Stimulated activated CD4-positive, alpha-beta T cell treated with anti-CD3 and anti-CD28 coated beads, Interleukin-4, amount 100 ng/mL, for 4 hours (primary cell): ENCODE measurements around the gene ZNF775.

Experiments used
- DNase-seq, 2 experiments: peaks; one replicate each; pipeline ENCODE4 v3.0.0-alpha.2; 2020

The ZNF775 gene

DNA sequence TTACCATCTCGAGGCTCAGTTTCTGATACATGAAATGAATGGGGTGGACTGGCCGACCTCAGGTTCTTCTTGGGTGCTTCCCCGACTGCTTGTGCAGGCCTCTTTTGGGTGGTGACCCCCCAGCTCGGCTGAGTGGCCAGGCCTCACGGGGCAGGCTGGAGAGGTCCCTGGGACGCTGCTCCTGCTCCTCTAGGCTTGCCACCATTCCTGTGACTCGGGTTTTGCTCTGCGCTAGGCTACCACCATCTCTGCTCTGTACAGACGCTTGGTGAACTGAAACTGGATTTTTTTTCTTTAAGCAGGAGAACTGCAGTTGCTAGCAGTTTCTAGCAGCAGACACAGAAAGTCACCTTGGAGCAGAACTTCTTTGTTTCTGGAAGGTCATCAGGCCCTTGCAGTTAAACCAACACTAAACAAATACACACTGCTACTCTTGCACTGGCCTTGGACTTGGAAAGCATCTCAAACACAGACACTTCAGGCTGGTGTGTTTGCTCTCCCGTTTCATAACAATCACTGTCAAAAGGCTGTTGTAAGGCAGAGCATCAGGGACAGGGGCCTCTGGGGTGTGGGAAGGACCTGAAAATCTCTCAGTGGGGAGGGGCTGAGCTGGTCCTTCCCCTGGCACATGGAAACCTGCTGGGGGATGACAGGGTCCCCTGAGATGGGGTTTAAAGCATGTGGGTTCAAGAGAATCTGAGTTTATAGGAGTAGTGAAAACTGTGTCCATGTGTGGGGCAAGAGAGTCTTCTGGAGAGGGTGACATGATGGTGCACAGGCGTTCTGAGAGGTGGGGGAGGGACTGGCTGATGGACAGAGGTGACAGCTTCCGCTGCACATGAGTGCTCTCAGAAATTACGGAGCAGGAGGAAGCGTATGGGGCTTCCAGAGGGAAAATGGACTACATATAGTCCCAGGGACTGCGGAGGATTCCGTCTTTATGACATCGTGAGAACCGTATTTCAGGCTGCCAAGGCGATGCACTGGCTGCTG, 36.3 kb downstream of the ZNF775 start:
- DNase-seq: no peak

- no peak for DNase-seq
Measured at GRCh38 chr7:150417239-150417638, 38.1 kb downstream of the ZNF775 start.

- DNase-seq: no peak
Measured at GRCh38 chr7:150417863-150418262, 38.7 kb downstream of the ZNF775 start.

- no peak for DNase-seq
Measured at GRCh38 chr7:150420242-150420641, 41.1 kb downstream of the ZNF775 start.

DNA sequence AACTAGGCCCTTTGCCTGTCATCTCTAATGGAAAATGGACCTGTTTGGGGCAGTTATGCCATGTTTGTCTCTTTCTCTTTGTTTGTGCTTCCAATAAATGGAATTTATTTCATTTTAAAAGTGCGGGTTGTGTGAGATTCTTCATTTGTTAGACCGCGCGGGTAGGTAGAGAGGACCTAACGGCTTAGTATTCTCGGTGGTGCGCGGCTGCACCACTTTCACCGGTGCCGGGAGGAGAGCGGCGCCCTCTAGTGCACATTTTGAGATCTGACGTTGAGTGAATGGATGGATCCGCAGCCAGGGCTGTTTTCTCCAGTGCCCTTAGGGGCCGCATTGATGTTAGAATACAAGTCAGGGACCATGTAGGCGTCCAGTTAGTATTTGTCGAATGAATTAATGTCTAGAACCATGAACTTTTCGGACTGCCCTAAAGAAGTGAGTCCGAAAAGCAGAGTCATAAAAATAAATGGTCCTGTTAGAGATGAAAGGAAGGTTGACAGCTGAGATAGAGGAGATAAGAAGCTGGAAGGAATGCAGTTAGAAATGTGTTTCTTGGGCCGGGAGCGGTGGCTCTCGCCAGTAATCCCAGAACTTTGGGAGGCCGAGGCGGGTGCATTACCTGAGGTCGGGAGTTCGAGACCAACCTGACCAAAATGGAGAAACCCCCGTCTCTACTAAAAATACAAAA, 42.0 kb downstream of the ZNF775 start:
- DNase-seq: peak; percentile 80 to 81

DNA sequence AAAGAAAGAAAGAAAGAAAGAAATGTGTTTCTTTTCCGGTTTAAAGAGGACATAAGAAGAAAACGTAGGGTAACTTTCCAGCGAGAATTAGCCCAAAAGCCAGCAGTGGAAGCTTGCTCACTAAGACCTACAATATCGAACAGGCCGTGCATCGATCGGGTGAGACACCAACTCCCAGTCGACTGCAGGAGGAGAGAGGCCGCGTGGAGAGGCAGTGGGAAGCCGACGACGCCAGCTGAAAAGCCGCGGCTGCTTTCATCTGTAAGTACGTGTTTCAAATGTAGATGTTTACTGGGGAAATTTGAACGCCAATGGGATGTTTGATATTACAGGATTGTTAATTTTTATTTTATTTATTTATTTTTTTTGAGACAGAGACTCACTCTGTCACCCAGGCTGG, 42.7 kb downstream of the ZNF775 start:
- DNase-seq: no peak

DNA sequence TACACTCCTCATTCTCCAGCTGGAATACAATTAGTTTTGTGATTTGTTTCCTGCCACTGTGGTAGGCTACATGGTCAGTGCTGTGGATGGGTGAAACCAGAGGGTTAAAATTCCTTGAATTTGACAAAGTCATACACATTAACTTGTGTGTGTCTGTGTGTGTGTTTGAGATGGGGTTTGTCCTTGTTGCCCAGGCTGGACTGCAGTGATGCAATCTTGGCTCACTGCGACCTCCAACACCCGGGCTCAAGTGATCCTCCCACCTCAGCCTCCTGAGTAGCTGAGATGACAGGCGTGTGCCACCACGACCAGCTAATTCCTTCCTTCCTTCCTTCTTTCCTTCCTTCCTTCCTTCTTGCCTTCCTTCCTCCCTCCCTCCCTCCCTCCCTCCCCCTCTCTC, 46.5 kb downstream of the ZNF775 start:
- no peak for DNase-seq

DNA sequence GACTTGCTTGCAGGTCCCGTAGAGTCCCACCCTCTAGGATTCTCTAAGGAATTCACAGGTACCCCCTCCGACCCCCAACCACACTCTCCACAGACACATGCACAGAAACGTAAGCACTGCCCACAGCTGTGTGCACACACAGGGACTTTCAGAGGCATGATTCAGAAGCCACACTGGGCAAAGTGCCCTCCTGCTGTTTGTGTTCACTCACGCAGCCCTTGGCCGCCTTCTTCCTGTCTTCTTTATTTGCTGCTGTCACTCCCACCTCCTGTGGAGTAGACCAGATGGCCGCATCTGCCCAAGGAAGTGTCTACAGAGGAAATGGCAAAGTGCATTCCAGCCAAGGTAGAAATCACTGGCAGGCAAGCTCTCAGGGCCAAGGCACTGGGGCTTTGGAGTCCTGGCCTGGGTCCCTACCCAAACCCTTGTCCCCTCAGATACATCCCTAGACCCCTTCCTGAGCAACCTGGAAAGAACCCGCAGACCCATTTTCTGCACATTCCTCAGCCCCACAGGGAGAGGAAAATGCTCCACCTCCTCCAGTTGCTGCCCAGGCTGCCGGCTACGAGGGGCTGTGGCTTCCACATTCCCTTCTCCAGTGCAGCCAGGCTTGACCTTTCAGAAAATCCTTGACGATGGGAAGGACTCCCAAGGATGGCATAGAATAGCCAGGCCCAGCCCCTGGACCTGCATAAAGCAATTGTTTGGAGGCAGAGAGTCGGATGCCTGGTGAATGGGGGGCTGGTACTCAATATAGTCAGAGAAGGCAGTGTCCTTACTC, 49.7 kb downstream of the ZNF775 start:
- no peak for DNase-seq

- no peak for DNase-seq
Measured at GRCh38 chr7:150429699-150430098, 50.6 kb downstream of the ZNF775 start.

- no peak for DNase-seq
Measured at GRCh38 chr7:150430465-150431085, 51.4 kb downstream of the ZNF775 start.

DNA sequence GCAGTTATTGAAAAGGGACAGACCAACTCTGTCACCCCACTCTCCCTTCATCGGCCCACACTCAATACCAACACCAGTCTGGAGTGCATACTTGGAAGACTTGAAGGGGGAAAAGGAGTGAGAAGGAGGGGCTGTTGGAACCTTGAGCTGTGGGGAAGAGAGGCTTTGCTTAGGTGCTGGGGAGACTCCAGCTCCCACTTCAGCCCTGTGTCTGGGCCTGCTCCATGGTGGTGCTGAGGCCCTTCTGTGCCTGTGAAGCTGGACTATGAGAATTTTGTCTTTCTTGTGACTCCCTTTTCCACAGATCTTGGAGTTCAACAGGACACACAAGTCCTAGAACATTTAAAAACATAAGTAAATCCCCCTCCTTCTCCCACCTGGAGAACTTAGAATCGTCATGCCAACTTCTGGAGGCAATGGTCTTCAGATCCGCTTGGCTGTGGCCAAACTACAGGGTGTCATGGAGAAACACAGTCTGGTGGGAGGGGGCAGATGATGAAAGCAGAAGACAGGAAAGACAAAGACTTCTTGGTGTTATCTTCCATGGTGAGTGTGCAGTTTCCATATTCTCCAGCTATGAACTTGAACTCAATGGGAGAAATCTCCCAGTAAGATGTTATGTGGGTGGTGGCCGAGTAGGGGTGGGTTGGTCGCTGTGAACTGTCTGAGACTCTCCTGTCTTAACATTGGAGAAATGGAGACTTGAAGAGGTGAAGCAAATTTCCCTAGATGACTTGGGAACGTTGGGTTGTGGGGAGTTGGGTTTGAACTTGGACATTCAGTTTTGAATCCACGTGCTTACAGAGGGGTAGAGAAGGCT, 52.9 kb downstream of the ZNF775 start:
- DNase-seq: no peak

DNA sequence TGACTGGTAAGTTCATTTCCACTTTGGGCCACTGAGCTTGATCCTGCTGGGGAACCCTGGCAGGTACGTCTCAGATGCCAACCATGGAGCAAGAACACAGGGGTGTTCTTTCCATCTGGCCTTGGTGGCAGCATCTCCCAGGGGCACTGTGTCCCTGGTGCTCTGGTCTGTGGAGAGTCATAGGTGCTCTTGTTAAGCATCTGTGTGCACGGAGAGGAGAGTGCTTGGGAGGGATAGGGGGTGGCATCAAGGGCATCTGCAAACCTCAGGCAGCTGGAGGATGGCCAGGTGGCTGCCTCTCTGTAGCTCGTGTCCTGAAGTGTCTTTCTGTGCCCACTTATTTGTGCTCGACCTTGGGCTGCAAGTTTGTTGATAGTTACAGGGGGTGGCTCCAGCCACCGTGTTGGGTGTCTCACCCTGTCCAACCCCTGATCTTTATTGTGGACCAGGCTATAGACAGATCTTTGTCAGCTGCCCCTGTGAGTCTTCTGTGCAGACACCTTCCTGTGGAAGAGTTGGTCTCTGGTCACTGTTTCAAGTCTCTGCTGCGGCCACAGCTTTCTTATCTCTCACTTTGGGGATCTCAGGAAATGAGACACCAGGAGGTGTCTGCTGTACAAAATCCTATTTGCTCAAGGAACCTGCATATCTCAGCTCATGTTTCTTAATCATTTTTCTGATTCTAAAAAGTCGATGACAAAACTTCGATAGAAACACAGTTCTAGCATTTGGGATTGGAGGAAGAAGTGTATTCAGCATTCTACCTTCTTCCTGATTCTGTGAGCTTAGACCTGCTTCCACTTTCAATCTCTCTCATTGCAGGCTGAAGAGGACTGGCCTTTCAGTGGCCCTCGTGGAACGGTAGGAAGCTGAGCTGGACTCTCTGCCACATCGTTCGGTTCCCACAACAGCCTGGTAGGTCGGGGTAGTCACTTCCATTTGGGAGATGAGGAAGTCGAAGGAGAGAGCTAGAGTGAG, 54.1 kb downstream of the ZNF775 start:
- no peak for DNase-seq

DNA sequence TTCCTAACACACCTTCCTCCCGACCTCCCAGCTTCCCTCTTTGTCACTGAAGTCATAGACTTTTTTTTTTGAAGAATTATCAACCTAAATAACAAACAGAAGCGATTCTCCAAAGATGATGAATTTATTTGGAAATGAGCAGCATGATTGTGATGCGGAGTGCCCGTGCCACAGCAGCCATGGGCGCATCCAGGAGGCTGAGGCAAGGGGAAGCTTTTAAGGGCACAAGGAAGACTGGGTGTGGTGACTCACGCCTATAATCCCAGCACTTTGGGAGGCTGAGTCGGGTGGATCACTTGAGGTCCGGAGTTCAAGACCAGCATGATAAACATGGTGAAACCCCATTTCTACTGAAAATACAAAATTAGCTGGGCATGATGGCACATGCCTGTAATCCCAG, 55.1 kb downstream of the ZNF775 start:
- DNase-seq: no peak

DNA sequence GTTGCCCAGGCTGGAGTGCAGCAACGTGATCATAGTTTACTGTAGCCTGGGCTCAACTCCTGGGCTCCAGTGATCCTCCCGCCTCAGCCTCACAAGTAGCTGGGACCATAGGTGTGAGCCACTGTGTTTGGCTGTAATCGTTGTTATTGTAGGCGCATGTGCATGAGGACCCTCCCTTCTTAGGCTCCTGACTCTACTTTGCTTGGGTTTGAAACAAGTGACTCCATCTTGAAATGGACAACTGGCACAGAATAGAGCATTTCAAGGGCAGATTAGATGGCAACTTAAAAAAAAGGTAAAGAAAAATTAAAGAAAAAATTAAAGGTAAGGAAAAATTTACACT, 55.9 kb downstream of the ZNF775 start:
- no peak for DNase-seq

GRCh38 chr7:150435390-150436073, 56.4 kb downstream of the ZNF775 start:
- DNase-seq: no peak

DNA sequence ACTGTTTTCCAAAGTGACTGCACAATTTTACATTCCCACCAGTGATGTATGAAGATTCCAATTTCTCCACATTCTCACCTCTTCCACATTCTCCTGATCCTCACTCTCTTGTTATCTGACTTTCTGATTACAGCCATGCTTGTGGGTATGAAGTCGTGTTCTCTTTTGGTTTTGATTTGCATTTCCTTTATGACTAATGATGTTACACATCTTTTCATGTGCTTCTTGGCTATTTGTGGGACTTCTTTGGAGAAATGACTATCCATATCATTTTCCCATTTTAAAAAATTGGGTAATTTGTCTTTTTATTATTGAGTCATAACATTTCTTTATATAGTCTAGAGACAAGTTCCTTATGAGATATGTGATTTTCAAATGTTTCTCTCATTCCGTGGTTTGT, 60.8 kb downstream of the ZNF775 start:
- no peak for DNase-seq

DNA sequence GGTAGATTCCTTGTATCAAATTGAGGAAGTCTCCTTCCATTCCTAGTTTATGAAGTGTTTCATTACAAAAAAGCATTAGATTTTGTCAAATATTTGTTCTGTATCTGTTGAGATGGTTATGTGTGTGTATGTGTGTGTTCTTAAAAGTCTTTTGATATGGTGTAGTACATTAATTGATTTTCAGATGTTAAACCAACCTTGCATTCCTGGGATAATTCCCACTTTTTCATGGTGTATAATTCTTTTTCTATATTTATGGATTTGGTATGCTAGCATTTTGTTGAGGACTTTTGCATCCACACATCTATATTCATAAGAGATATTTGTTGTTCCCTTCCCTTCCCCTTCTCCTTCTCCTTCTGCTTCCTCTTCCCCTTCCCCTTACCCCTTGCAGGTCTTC, 62.4 kb downstream of the ZNF775 start:
- DNase-seq: no peak

DNA sequence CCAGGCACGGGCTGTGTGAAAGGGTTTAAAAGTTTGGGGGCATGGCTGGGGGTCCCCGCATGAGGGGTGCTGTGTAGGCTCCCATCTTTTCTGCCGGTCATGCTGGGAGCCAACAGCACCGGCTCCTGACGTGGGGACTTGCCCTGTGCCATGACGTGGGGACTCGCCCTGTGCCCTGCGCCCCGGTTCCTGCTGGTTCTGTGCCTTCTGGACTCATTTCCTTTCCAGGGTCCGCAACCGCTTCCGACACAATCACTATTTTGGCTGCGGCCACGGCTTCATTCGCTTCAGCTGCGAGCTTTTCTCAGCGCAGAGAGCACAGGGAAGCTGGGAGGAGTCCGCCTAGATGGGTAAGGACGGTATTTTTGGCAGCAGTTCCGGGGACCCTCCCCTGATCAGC, 63.7 kb downstream of the ZNF775 start:
- DNase-seq: no peak

DNA sequence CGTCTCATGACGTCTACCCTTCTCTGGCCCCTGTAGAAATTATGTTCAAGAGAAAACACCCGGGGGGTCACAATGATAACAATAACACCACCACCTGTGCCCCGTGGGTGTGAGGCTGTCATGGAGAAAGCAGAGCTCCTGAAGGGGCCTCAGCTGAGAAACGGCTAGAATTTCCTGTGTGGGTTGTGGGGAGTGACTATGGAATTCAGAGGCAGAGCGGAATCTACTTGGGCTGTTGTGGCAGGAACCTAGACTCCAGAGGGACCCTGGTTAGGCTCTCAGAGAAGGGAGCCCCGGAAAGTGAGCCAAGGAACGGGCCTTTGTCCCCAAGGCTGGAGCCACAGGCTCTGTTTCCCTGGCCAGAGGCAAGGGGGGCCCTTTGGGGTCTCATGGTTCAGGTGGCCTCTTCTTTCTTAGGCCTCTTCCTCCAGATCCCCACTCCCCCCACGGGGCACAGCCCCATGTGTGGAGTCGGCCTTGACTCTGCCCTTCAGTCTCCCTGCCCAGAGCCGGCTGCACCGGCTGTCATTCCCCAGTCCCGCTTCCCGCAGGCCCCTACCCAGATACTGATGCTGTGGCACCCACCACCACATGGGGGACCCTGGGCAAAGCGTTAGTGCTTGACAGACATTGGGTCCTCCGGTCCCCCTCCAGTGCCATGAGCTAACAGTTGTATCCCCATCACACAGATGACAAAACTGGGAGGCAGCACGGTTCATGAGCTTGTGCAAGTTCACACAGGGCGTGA, 64.8 kb downstream of the ZNF775 start:
- DNase-seq: no peak
